HUDEP-2 (cell line): ENCODE results near the gene CSF1R.
A peak's percentile ranks its signal among the peaks of the same experiment; 100 is the strongest.

ENCODE experiments used
- DNase-seq, 76 experiments: peaks; one replicate each; lab custom pipeline; 2025; ENCODE audit not compliant: unreplicated experiment in 76 of 76; lab: John Stamatoyannopoulos, UW

CSF1R gene

DNA sequence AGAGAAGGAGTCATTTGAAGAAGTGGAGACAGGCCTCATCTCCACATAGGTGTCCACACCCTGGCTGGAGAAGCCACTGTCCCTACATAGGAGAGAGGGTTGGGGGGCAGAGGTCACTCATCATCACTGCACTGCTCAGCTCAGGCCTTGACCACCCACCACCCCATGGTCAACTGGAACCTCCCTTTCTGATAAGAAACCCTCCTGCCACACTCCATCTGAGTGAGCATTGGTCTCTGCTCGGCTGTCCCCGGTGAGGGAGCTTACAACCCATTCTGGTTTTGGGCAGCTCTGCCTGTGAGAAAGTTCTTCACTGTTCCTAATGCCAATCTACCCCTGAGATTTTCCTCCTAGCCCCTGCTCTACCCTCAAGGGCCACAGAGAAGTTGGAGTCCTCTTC lies 28.8 kb downstream of the CSF1R start:
- no peak for DNase-seq

DNA sequence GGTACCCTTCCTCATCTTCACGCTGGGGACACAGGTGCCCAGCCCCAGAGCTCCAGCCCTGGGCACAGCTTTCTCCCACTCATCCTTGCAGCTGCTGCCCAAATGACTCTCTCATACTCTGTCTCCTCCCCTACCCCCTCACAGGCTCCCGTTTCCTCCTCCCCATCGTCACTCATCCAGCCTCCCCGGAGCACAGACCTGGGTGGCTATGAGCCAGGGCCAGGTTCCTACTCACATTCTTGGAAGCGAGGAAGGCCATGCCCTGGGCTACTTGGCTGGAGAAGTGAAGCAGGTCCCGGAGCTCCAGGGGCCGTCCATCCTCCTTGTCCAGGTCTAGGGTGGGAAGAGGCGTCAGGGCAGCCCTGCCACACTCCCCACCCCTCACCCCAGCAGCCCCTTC lies 29.3 kb downstream of the CSF1R start:
- DNase-seq: no peak

DNA sequence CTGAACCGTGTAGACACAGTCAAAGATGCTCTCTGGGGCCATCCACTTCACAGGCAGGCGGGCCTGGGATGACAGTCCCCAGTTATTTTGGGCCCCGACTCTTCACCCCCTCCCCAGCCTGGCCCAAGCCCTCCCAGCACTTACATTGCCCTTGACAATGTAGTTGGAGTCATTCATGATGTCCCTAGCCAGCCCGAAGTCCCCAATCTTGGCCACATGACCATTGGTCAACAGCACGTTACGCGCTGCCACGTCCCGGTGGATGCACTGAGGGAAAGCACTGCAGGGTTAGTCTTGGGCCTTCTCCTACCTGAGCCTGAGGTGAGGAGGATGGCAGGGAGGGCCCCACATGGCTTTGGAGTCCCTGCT lies 30.3 kb downstream of the CSF1R start:
- DNase-seq: no peak

DNA sequence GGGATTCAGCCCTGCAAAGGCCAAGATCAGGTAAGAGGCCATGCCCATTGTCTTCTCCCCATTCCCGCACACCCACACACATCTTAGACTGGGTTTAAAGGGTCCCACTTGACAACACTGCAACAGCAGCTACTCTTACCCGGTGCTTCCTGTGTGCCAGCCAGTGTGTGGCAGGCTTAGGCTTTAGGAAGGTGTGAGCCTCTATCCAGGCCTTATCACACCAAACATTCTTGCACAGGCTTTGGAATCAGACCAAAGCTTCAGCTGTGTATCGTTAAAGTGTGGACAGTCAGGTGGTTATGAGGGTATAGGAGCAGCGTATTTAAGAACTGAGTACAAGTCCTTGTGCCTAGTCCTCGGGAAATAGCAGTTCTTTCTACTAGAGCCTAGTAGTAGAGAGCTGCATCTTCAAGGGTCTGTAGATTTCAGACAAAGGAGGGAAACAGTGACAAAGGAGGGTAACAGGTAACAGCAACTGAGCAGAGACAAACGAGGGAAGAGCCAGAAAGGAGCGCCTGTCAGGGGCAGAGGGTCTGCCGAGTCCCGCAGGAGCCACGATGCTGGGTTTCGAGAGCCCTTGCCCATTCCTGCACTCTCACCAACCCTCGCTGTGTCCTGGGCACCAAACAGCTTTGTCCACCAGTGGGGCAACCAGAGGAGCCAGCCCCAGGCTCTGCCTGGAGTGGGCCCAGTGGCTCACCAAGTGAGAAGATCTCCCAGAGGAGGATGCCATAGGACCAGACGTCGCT lies 30.9 kb downstream of the CSF1R start:
- peak in 72 of 76 experiments; percentile 7 to 93 (median 68) for DNase-seq

DNA sequence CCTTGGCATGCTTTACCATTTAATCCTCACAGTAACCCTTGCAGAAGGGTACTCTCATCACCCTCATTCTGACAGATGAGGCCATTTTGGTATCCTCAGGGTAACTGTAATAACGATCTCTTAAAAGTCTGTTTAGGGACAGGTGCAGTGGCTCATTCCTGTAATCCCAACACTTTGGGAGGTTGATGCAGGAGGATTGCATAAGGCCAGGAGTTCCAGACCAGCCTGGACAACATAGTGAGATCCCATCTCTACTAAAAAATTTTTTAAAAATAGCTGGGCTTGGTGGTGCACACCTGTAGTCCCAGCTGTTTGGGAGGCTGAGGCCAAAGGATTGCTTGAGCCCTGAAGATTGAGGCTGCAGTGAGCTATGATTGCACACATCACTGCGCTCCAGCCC lies 31.8 kb downstream of the CSF1R start:
- no peak for DNase-seq

DNA sequence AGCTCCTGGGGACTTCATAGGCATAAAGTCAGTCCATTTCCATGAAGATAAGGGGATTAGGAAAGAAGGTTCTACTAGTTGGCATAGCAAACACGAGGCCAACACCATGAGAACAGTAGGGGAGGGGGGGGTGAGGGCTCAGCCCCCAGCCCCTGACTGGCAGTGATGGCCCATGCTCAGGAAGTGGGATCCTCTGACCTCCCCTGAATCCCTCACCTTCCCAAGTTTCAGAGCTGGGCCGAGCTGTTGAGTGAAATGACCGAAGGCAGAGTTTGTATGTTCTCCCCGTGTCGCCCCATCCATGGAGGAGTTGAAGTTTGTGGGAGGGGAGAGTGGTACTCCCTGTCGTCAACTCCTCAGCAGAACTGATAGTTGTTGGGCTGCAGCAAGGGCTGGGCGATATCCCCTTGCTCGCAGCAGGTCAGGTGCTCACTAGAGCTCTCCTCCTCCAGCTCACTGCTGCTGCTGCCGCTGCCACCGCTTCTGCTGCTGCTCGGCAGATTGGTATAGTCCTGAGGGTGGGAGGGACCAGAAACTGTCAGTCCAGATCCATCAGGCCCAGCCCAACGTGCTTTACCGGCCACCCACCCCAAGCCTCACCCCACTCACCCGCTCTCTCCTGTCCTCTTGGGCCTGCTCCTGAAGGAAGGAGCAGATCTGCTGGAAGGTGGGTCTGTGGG lies 32.5 kb downstream of the CSF1R start:
- peak in 5 of 76 experiments; percentile 13 to 47 (median 37) for DNase-seq

DNA sequence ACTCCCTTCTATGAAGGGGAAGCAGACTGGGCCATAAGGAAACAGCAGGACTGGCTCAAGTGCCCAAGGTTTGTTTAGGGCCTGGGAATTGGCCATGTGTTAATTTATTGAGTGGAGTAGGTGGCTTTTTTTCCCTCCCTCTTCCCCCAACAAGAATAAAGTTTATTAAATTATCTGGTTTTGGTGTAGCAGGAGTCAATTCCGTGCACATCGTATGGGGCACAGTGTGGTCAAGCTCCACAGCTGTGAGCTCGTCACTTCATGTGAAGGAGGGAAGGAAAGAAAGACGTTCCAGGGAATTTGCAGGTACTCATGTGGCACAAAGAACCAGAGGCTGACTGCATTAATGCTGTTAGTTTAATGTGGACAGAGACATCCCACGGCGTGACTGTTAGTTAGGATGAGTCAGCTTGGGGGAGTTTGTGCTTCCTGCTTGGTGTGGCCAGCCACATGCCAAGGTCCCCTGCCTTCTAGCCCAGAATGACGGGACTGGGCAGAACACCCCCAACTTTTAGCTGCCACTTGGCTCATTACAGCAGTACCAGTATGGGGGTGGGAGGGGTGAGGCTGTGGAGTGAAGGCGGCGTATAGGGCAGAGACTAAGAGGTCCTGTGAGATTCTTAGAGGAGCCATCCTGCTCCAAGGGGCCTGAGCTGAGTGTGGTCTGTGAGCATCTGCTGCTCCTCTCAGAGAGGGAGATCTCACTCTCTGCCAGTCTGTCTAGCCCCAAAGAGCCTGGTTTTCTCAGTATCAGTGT lies 33.2 kb downstream of the CSF1R start:
- peak in 58 of 76 experiments; percentile 16 to 80 (median 44) for DNase-seq

DNA sequence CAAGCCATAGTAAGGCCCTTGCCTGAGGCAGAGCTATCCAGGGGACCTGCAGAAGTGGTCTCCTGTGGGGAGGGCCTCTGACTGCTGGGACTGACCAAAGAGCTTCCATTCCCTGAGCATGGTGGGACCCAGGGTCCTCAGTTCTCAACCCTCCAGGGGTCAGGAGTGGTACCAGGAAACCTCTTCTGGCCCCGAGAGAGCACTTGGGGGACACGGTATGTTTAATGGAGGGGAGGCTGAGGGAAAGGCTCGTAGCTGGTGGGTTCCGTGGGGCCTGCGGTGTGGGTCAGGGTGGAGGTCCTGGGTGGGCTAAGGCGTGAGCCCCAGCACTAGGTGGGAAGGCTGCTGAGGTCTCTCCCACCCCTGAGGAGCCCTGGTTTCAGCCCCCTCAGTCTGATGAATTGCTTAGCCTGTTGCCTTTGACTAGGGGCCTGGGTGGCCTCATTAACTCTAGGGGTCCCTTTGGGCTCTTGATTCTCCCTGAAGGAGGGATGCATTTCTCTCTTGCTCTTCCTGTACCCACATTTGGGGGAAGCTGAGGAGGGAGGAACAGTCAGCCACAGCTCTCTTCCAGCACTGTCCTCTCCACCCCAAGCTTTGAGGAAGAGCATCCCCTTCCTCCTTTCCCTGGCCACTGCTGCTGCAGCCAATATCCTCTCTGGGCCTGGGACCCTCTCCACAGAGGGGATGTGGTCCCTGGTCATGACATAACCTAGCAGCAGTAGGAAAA lies 34.0 kb downstream of the CSF1R start:
- no peak for DNase-seq

DNA sequence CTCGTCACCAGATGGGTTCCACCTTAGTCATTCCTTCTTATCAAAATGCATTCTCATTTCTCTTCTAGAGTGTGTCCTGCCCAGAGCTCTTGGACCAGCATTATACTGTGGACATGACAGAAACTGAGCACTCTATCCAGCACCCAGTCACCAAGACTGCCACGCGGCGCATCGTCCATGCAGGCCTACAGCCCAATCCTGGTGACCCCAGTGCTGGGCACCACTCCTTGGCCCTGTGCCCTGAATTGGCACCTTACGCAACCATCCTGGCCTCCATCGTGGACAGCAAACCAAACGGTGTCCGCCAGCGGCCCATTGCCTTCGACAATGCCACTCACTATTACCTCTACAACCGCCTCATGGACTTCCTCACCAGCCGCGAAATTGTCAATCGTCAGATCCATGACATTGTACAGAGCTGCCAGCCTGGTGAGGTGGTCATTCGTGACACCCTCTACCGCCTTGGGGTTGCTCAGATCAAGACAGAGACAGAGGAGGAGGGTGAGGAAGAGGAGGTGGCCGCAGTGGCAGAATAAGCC lies 34.6 kb downstream of the CSF1R start:
- DNase-seq: no peak

DNA sequence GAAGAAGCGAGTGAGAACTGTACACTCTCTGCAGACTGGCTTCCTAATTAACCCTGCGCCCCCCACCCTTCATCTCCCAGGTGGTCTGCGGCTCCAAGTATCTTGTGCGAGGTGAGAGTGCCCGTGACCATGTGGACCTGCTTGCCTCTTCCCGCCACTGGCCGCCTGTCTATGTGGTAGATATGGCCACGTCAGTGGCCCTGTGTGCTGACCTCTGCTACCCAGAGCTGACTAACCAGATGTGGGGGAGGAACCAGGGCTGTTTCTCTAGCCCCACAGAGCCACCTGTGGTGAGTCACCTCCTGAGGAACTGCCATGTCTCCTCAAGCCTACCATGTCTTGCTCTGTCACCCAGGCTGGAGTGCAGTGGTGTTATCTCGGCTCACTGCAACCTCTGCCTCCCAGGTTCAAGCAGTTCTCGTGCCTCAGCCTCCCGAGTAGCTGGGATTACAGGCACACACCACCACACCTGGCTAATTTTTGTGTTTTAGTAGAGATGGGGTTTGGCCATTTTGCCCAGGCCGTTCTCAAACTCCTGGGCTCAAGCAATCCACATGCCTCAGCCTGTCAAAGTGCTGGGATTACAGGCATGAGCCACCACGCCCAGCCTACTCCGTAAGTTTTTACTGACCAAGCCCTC lies 36.1 kb downstream of the CSF1R start:
- peak in 36 of 76 experiments; percentile 12 to 73 (median 32) for DNase-seq

DNA sequence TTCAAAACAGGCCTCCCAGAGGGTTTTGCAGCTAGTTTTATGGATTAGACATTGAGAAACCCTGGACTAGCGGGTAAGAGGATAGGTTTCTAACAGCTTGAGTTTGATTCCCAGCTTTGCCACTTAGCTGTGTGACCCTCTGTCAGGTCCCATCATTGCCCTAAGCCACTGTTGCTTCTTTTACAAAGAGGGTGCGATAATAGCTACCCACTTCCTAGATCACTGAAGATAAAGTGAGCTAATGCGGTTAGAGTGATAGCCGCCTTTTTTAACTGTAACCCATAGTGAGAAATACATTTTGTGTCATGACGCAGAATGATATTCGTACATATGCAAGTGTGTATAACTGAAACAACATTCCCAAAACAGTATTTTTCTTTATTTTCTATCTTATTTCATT lies 40.3 kb downstream of the CSF1R start:
- DNase-seq: peak in 11 of 76 experiments; percentile 3 to 53 (median 28)

DNA sequence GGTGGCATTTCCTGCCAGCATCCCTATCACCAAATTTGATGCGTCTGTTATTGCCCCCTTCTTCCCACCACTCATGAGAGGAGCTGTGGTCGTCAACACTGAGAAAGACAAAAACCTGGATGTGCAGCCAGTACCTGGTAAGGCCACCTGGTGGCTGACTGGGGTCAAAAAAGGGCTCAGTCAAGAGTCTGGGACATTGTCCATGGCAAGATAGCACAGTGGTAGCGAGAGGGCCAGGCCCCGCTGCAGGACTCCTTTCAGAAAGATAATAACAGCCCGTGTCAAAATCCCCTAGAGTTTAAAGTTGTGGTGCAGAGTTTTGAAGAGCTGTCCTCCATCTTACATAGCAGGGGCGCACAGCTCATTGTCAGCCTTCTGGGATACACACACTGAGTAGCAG lies 40.8 kb downstream of the CSF1R start:
- peak in 40 of 76 experiments; percentile 12 to 54 (median 32) for DNase-seq

DNA sequence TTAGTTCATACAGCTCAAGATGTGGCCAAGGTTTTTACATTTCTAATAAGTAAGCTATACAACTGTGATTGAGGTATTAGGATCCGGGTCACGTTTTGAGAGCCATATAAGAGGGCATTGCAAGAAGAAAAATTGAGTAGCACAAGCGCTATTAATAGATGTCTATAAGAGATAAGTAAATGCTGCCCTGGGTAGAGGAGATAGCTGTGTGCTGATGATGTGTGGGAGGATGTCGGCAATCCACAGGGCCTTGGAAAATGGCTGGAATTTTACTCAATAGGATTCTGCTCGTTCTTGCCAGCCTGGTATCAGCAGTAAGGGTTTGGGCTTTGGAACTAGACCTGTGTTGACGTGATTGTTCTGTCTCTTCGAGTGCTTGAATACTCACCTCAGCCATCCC lies 41.6 kb downstream of the CSF1R start:
- DNase-seq: no peak

DNA sequence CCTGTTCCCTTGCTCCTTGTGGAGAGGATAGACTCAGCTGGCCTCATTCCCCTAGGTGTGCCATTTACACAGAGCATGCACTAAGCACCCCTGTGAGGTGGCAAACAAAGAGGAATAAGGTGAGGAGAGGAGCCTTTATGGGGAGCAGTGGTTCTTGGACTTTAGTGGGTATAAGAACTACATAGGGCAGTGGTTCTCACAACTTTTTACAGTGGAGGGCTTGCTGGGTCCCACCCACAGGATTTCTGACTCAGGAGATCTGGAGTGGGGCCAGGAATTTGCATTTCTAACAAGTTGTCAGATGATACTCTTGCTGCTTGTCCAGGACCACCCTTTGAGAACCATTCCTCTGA lies 42.0 kb downstream of the CSF1R start:
- DNase-seq: peak in 14 of 76 experiments; percentile 3 to 41 (median 16)

DNA sequence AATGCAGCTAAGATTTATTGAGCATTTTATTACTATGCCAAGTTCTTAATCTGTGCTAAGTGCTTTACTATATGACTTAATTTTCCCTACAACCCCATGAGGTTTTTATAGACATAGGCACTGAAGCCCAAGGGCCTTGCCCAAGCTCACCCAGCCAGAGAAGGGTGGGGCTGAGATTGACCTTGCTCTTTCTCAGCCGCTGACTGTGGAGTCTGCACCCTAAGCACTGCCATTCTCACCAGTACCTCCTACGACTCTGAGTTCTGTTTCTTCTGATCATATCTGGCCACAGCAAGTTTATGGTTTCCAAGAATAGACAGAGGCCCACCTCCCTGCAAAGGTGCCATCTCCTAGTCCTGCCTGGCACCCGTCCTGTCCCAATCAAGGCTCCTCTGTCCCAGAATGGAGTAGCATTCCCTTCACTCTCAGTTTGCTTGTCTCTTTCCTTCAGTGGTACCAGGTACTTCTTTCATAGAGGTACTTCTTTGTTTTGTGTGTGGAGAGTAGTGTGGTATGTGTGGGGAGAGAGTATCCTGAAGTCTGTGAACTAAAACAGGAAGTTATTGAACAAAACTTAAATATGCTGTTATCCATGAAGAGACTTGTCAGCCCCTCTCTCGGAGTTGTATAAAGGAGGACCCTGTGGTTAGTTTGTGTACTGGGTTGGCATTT lies 42.6 kb downstream of the CSF1R start:
- peak in 42 of 76 experiments; percentile 9 to 70 (median 28) for DNase-seq

DNA sequence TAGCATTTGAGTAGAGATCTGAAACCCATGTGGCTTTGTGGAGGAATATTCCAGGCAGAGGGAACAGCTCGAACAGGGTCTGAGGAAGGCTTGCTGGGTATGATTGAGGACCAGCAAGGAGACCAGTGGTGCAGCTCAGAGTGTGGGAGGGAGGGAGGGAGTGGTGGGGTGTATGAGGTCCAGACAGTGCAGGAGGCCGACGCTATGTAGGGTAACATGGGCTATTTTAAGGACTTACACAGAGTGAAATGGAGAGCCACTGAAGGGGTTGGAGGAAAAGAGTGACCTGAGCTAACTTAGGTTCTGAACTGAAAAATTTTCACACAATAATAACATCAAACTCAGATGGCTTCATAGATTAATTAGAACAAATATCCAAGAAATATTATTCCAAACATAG lies 43.9 kb downstream of the CSF1R start:
- DNase-seq: no peak

DNA sequence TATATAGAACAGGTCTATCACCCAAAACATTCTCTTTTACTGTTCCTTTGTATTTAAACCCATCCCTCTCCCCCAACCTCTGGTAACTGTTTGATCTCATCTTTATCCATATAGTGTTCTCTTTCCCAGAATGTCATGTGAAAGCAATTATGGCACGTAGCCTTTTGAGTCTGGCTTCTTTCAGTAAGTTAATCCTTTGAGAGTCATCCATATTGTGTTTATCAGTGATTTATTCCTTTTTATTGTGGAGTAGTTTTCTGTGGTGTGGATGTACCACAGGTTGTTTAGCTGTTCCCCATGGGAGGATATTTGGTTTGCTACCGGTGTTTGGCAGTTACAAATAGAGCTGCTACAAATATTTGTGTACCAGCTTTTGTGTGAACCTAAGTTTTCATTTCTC lies 47.8 kb downstream of the CSF1R start:
- no peak for DNase-seq

DNA sequence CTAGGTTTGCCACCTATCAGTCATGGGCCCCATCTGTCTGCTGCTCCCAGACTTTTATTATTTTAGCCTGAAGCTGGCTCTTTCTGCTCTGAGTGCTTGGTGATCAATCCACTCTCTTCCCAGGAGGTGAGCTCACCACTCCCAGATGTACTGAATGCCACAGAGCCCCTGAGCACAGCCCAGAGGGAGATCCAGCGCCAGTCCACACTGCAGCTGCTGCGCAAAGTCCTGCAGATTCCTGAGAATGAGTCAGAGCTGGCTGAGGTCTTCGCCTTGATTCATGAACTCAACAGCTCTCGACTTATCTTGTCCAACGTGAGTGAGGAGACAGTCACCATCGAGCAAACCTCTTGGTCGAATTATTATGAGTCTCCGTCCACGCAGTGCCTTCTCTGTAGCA lies 49.8 kb downstream of the CSF1R start:
- DNase-seq: no peak

DNA sequence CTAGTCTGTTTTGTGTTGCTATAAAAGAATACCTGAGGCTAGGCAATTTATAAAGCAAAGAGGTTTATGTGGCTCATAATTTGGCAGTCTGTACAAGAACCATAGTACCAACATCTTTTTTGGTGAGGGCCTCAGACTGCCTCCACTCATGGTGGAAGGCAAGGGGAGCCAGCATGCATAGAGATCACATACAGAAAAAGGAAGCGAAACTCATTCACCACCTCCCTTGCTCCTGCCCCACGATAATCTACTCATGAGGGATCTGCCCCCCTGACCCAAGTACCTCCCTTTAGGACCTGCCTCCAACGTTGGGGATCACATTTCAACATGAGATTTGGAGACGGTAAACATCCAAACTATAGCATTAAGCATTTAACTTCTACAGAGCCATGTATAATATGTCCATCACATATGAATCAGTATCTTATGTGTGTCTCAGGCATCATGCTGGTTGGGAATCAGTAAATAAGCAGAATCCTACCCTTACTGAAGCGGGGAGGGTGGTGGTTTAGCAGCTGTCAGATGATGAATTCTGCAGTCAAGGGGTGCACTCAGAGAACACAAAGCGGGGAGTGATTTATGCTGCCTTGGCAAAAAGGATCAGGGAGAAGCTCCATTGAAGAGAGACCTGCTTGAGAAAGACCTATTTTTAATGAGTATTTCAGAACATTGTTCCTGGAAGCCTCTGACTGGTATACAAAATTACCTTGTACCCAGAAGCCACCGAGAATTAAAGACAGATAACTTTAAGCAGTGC lies 51.0 kb downstream of the CSF1R start:
- DNase-seq: no peak
